ENCODE data around the gene RAB3IL1. TPM values are rescaled to one million over a fixed set of nuclear protein-coding genes. Genes with fewer than 3 reads are reported as not detected.

RAB3IL1 gene
- total and polyA plus RNA-seq, 9 of the 15 experiments (the other 6 are each of a cell fraction or from before 2014, with no cell fraction given), result 0.15 to 42.6 (median 15.5) TPM

GRCh38 chr11:61950035-61950547 lies 32.7 kb upstream of the RAB3IL1 start, which contains the start of gene BEST1 (continued):
- no peak for TF ChIP-seq GABPB2 (CRISPR knock-in tag; conservative IDR thresholded peaks at IDR 0.05)
- TF ChIP-seq ZNF316 (IDR thresholded peaks at IDR 0.05), result no peak
- peak; percentile 97; the same call in 1 of the 2 replicates for TF ChIP-seq NFRKB (IDR thresholded peaks at IDR 0.05; ENCODE audit: low read depth)
- TF ChIP-seq ZNF507 (tag; conservative IDR thresholded peaks at IDR 0.05), result no peak
- TF ChIP-seq TBP (optimal IDR thresholded peaks at IDR 0.05; ENCODE audit: low read depth, low read length), result no peak
- no peak for TF ChIP-seq RBM34 (IDR thresholded peaks at IDR 0.05; ENCODE audit: borderline replicate concordance, insufficient read depth, low read length)
- TF ChIP-seq MNT (conservative IDR thresholded peaks at IDR 0.05), result no peak
- TF ChIP-seq MYC (IDR thresholded peaks at IDR 0.05; ENCODE audit: low read depth, low read length), result no peak
- peak; percentile 76 for TF ChIP-seq MYC (CRISPR knock-in tag; IDR thresholded peaks at IDR 0.05; ENCODE audit: borderline replicate concordance, low read depth)
- no peak for TF ChIP-seq GATAD2A (IDR thresholded peaks at IDR 0.05)
- TF ChIP-seq CBFA2T2 (conservative IDR thresholded peaks at IDR 0.05), result no peak
- TF ChIP-seq MAFG (tag; conservative IDR thresholded peaks at IDR 0.05), result no peak
- no peak for TF ChIP-seq AFF4 (CRISPR knock-in tag; IDR thresholded peaks at IDR 0.05)
- TF ChIP-seq SMARCC2 (IDR thresholded peaks at IDR 0.05; ENCODE audit: low read depth), result no peak; the same call in 1 of the 2 replicates
- no peak for TF ChIP-seq ELK3 (CRISPR knock-in tag; IDR thresholded peaks at IDR 0.05)
- TF ChIP-seq TEAD2 (tag; IDR thresholded peaks at IDR 0.05), result no peak
- TF ChIP-seq ZKSCAN1 (IDR thresholded peaks at IDR 0.05; ENCODE audit: low read depth, low read length), result no peak
- TF ChIP-seq E2F5 (CRISPR knock-in tag; IDR thresholded peaks at IDR 0.05), result no peak
- peak; percentile 22; the same call in 1 of the 2 replicates for TF ChIP-seq ATF4 (CRISPR knock-in tag; IDR thresholded peaks at IDR 0.05)
- TF ChIP-seq SRSF1 (IDR thresholded peaks at IDR 0.05; ENCODE audit: low read depth, low read length), result no peak
- no peak for TF ChIP-seq RUNX1 (IDR thresholded peaks at IDR 0.05; ENCODE audit: low read depth)
- TF ChIP-seq HCFC1 (IDR thresholded peaks at IDR 0.05; ENCODE audit: low read depth, low read length), result no peak
- no peak for TF ChIP-seq HDGF (IDR thresholded peaks at IDR 0.05)
- 0 out of 2 replicates have a peak, but pooled peaks have one; percentile 34 for TF ChIP-seq SMAD3 (CRISPR knock-in tag; conservative IDR thresholded peaks at IDR 0.05)

Measured in K562 (cell line).